Endothelial cell (in vitro differentiated cells): ENCODE measurements around the gene AK1. TPM values are rescaled to one million over a fixed set of nuclear protein-coding genes. Genes with fewer than 3 reads are reported as not detected.
"Not testable (repeated sequence)": the region's sequence is repeated elsewhere in the genome, so short reads cannot be mapped to it uniquely, and the experiment has no call there.

Experiments used
- DNase-seq: peaks from one replicate; pipeline ENCODE4 v3.0.0; 2021; ENCODE audit warnings: low spot score
- H3K27ac Mint-ChIP-seq: one replicate; pipeline ENCODE4 v1.8.0; 2021; ENCODE audit warnings: mixed read lengths, inconsistent platforms; ENCODE audit not compliant: unreplicated experiment
- H3K27me3 Mint-ChIP-seq: one replicate; pipeline ENCODE4 v1.8.0; 2021; ENCODE audit warnings: mild to moderate bottlenecking, moderate library complexity, mixed read lengths, inconsistent platforms; ENCODE audit not compliant: unreplicated experiment
- H3K36me3 Mint-ChIP-seq: one replicate; pipeline ENCODE4 v1.8.0; 2021; ENCODE audit warnings: mild to moderate bottlenecking, low read depth, mixed read lengths, inconsistent platforms; ENCODE audit not compliant: unreplicated experiment
- H3K4me1 Mint-ChIP-seq: one replicate; pipeline ENCODE4 v1.8.0; 2021; ENCODE audit warnings: mild to moderate bottlenecking, mixed read lengths, inconsistent platforms; ENCODE audit not compliant: unreplicated experiment
- H3K4me3 Mint-ChIP-seq: one replicate; pipeline ENCODE4 v1.8.0; 2021; ENCODE audit warnings: mild to moderate bottlenecking, mixed read lengths, inconsistent platforms; ENCODE audit not compliant: unreplicated experiment
- H3K9me3 Mint-ChIP-seq: one replicate; pipeline ENCODE4 v1.8.0; 2021; ENCODE audit warnings: mixed read lengths, inconsistent platforms; ENCODE audit not compliant: unreplicated experiment
- total RNA-seq: library from RNA; stranded (reverse); fragmentation: NEBNext Ultra II Directional; extraction: Animal tissue kit (Norgen Biotek cat#: 25700); gene quantifications from one replicate; pipeline ENCODE4 v1.2.1, GENCODE V29; 2021; ENCODE audit not compliant: unreplicated experiment
- TF ChIP-seq, protein P1 (sequence below): fragments of 200-600 bp; sonication (generic); IDR thresholded peaks from one replicate; pipeline ENCODE4 v1.5.0; 2021; ENCODE audit warnings: antibody characterized with exemption; ENCODE audit not compliant: unreplicated experiment

Gene AK1
- total RNA-seq, 1 donor from 2014 or later: 63.3 TPM

DNA sequence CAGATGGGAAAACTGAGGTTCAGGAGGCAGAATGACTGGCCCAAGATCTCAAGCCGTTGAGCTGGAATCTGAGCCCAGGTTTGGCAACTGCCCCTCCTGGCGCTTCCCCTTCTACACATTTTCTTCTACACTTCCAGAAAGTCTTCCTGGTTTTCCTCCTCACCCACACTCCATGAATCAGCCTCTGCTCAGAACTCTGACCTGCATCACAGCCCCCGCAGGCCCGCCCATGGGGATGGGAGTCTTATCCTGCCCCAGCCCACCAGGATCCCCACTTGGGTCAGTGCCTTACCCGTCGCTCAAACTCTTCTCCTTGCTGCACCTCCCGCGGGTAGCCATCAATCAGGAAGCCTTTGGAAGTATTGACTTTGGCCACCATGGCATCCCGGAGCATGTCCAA, 5.9 kb downstream of the AK1 start:
- Mint-ChIP-seq H3K27me3 (peaks cover 9% of the 10 kb centered on the region), H3K27ac (no peak overlapping the region), H3K4me1 (peaks cover 25% of the 10 kb centered on the region), H3K4me3 (peak overlapping the region; percentile 74), H3K36me3 (peaks cover 12% of the 10 kb centered on the region), H3K9me3 (no peaks in the 10 kb centered on the region)
- DNase-seq: no peak
- TF ChIP-seq, protein P1, sequence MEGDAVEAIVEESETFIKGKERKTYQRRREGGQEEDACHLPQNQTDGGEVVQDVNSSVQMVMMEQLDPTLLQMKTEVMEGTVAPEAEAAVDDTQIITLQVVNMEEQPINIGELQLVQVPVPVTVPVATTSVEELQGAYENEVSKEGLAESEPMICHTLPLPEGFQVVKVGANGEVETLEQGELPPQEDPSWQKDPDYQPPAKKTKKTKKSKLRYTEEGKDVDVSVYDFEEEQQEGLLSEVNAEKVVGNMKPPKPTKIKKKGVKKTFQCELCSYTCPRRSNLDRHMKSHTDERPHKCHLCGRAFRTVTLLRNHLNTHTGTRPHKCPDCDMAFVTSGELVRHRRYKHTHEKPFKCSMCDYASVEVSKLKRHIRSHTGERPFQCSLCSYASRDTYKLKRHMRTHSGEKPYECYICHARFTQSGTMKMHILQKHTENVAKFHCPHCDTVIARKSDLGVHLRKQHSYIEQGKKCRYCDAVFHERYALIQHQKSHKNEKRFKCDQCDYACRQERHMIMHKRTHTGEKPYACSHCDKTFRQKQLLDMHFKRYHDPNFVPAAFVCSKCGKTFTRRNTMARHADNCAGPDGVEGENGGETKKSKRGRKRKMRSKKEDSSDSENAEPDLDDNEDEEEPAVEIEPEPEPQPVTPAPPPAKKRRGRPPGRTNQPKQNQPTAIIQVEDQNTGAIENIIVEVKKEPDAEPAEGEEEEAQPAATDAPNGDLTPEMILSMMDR: no peak

- TF ChIP-seq, protein P1: no peak
- H3K27ac Mint-ChIP-seq: no peak overlapping the region
- H3K36me3 Mint-ChIP-seq: peaks cover 12% of the 10 kb centered on the region
Measured at GRCh38 chr9:127870887-127871286, 6.6 kb downstream of the AK1 start.

GRCh38 chr9:127870153-127870491, 7.4 kb downstream of the AK1 start:
- not testable (repeated sequence) for H3K4me3 Mint-ChIP-seq, H3K27ac Mint-ChIP-seq, DNase-seq, H3K9me3 Mint-ChIP-seq
- Mint-ChIP-seq H3K4me1 (peaks cover 37% of the 10 kb centered on the region), H3K27me3 (peaks cover 13% of the 10 kb centered on the region), H3K36me3 (peaks cover 15% of the 10 kb centered on the region)
- TF ChIP-seq, protein P1: peak; percentile 32

More at GRCh38 chr9:127870887-127871286, 6.6 kb downstream of the AK1 start:
- H3K9me3 Mint-ChIP-seq: no peaks in the 10 kb centered on the region
- peak overlapping the region; percentile 59 for H3K4me3 Mint-ChIP-seq
- H3K4me1 Mint-ChIP-seq: peaks cover 29% of the 10 kb centered on the region
- H3K27me3 Mint-ChIP-seq: peaks cover 12% of the 10 kb centered on the region
- no peak for DNase-seq

- Mint-ChIP-seq H3K4me1 (peaks cover 38% of the 10 kb centered on the region), H3K4me3 (no peak overlapping the region), H3K36me3 (peaks cover 15% of the 10 kb centered on the region), H3K27ac (no peak overlapping the region), H3K27me3 (peaks cover 12% of the 10 kb centered on the region), H3K9me3 (no peaks in the 10 kb centered on the region)
- DNase-seq: peak; percentile 97
- TF ChIP-seq, protein P1: peak; percentile 91
Measured at GRCh38 chr9:127869310-127870152, 7.9 kb downstream of the AK1 start.

GRCh38 chr9:127868278-127868902, 9.1 kb downstream of the AK1 start:
- Mint-ChIP-seq H3K27me3 (peaks cover 12% of the 10 kb centered on the region), H3K4me1 (peaks cover 38% of the 10 kb centered on the region), H3K27ac (peak overlapping the region; percentile 53), H3K36me3 (peaks cover 15% of the 10 kb centered on the region), H3K4me3 (peak overlapping the region; percentile 19), H3K9me3 (no peaks in the 10 kb centered on the region)
- TF ChIP-seq, protein P1: no peak
- no peak for DNase-seq
